Lower lobe of right lung (tissue), 2 donors: Measurements from ENCODE around the gene MECR. TPM values are rescaled to one million over a fixed set of nuclear protein-coding genes. Genes with fewer than 3 reads are reported as not detected.

Experiments
- ATAC-seq, 2 donors: fragments of 200-7000 bp; cut with Tn5 transposase; one replicate each; pipeline ENCODE4 v1.9.1; 2020 to 2022; ENCODE audit warnings: mild to moderate bottlenecking in 2 of 2, moderate library complexity in 2 of 2
- DNase-seq: peaks from one replicate; pipeline ENCODE4 v3.0.0-alpha.2; 2020
- H3K27ac ChIP-seq: fragments of 200-600 bp; one replicate; pipeline ENCODE4 v1.8.0; 2022
- H3K27me3 ChIP-seq: fragments of 200-600 bp; one replicate; pipeline ENCODE4 v1.8.0; 2022; ENCODE audit warnings: low read depth
- H3K36me3 ChIP-seq: fragments of 200-600 bp; one replicate; pipeline ENCODE4 v1.8.0; 2022; ENCODE audit warnings: mild to moderate bottlenecking
- H3K4me1 ChIP-seq: fragments of 200-600 bp; one replicate; pipeline ENCODE4 v1.8.0; 2022
- H3K4me3 ChIP-seq: fragments of 200-600 bp; one replicate; pipeline ENCODE4 v1.8.0; 2022; ENCODE audit warnings: mild to moderate bottlenecking
- H3K9me3 ChIP-seq: fragments of 200-600 bp; one replicate; pipeline ENCODE4 v1.8.0; 2022
- intact Hi-C: fragments of 100-400 bp; cut with DNase I; formaldehyde crosslinking; loops from one replicate; pipeline ENCODE4 v1.11.0; 2022
- total RNA-seq: library from RNA; stranded (reverse); fragmentation: NEBNext Ultra II Directional; extraction: Animal tissue kit (Norgen Biotek cat#: 25700); gene quantifications from one replicate; pipeline ENCODE4 v1.2.1, GENCODE V29; 2021
- TF ChIP-seq, protein P1 (sequence below): fragments of 200-600 bp; IDR thresholded peaks from one replicate; pipeline ENCODE4 v1.8.0; 2022; ENCODE audit warnings: antibody characterized with exemption, mild to moderate bottlenecking
- donor health status: DM: no; HTN: yes; CAD: no; lungs with severe emphysema.

Gene MECR
- total RNA-seq, 1 donor from 2014 or later: 16.9 TPM

DNA sequence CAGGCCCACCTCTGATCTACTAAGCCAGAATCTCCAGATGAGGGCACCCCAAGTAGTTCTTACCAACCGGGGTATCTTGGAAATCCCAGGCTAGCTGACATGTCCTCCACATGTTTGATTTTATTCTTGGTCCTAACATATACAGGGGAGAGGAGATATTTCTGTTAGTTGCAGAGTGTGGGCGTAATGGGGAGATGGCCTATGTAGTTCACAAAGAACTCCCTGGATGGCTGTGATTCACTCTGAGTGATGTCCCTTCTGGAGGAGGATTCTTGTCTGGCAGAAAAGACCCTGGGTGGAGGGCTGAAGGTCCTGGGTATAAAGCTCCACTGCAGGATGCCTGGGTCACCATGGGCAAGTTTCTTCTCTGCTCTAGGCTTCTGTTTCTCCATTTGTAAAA lies 13.1 kb downstream of the MECR start:
- DNase-seq (no peak), ATAC-seq (no peak)
- intact Hi-C loops: no loop called here
- TF ChIP-seq, protein P1, sequence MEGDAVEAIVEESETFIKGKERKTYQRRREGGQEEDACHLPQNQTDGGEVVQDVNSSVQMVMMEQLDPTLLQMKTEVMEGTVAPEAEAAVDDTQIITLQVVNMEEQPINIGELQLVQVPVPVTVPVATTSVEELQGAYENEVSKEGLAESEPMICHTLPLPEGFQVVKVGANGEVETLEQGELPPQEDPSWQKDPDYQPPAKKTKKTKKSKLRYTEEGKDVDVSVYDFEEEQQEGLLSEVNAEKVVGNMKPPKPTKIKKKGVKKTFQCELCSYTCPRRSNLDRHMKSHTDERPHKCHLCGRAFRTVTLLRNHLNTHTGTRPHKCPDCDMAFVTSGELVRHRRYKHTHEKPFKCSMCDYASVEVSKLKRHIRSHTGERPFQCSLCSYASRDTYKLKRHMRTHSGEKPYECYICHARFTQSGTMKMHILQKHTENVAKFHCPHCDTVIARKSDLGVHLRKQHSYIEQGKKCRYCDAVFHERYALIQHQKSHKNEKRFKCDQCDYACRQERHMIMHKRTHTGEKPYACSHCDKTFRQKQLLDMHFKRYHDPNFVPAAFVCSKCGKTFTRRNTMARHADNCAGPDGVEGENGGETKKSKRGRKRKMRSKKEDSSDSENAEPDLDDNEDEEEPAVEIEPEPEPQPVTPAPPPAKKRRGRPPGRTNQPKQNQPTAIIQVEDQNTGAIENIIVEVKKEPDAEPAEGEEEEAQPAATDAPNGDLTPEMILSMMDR: no peak
- Histone ChIP-seq H3K27ac (no peak overlapping the region), H3K4me1 (no peaks in the 10 kb centered on the region), H3K36me3 (peaks cover 49% of the 10 kb centered on the region), H3K27me3 (no peaks in the 10 kb centered on the region), H3K4me3 (no peak overlapping the region), H3K9me3 (no peaks in the 10 kb centered on the region)

GRCh38 chr1:29213055-29213454 lies 17.7 kb downstream of the MECR start:
- no peaks in the 10 kb centered on the region for H3K4me1 ChIP-seq
- H3K36me3 ChIP-seq: peaks cover 56% of the 10 kb centered on the region
- DNase-seq (no peak), ATAC-seq (no peak)
- H3K27me3 ChIP-seq: no peaks in the 10 kb centered on the region
- no peaks in the 10 kb centered on the region for H3K9me3 ChIP-seq
- no peak overlapping the region for H3K4me3 ChIP-seq
- TF ChIP-seq, protein P1: no peak
- H3K27ac ChIP-seq: no peak overlapping the region
- intact Hi-C loops: no loop called here

DNA sequence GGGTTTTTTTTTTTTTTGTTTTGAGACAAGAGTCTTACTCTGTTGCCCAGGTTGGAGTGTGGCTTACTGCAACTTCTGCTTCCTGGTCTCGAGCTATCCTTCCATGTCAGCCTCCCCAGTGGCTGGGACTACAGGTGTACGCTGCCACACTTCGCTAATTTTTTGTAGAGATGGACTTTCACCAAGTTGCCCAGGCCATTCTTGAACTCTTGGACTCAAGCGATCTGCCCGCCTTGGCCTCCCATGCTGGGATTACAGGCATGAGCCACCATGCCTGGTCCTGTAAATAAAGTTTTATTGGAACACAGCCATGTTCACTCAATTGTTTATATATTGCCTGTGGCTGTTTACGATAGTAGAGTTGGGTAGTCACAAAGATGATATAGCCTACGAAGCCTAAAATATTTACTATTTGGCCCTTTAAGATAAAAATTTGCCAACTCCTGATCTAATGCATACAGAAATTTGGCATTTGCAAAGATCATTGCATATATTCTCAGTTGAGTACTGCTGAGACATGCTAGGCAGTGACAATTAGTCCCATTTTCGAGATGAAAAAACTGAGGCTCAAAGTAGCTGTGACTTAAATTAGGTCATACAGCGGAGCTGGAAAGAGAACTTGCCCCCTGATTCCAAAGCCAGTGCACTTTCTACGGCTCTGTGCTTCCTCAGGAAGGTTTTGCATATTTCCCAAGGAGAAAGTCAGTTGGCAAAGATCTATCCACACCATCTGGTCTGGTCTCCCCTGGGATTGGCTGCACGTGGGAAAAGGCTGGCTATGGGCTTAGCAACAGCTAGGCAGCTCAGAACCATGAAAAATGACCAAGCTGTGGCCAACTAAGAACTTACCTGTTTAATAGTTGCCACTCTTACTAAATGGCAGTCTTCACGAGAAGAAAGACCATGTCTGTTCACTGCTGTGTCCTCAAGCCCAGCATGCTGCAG lies 19.4 kb downstream of the MECR start:
- intact Hi-C loops: no loop called here
- Histone ChIP-seq H3K27ac (no peak overlapping the region), H3K27me3 (no peaks in the 10 kb centered on the region), H3K9me3 (no peaks in the 10 kb centered on the region), H3K4me3 (no peak overlapping the region), H3K4me1 (no peaks in the 10 kb centered on the region), H3K36me3 (peaks cover 61% of the 10 kb centered on the region)
- ATAC-seq (no peak), DNase-seq (no peak)
- TF ChIP-seq, protein P1: no peak

DNA sequence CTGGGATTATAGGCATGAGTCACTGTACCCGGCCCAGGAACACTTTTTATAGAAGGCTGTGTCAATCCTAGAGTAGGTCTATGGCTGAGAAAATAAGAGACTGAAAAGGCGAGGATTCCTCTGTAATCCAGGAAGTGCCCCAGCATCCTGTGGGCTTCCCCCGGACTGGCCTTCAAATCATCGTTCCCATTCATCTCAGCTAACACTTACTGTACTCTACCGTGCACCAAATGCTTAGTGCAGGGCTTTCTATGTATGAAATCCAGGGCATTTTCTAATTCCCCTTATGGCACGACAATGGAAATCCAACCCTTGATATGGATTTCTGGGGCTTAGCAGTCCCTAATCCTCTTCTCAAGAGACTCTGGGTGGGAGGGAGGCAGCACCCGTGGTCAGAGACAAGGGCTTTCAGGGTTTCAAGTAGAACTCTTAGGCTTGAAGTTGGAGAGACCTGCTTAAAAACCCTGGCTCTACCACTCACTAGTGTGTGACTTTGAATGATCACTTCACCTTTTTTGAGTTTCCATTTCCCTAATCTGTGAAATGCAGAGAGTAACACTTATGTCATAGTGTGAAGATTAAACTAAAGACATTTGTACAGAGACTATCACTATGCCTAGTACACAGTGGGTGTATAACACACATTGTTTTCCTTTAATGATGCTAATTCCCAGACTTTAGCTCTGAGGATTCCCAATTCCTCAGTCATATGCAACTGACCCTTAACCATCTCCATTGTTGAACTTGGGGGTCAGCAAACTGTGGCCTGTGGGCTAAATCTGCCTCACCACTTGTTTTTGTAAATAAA lies 20.3 kb downstream of the MECR start:
- intact Hi-C loops: no loop called here
- Histone ChIP-seq H3K9me3 (no peaks in the 10 kb centered on the region), H3K27ac (no peak overlapping the region), H3K27me3 (no peaks in the 10 kb centered on the region), H3K4me1 (no peaks in the 10 kb centered on the region), H3K4me3 (no peak overlapping the region), H3K36me3 (peaks cover 61% of the 10 kb centered on the region)
- TF ChIP-seq, protein P1: no peak
- ATAC-seq: no peak
- DNase-seq: no peak

- intact Hi-C loops: no loop called here
- no peaks in the 10 kb centered on the region for H3K9me3 ChIP-seq
- no peak overlapping the region for H3K27ac ChIP-seq
Measured at GRCh38 chr1:29209173-29209572, 21.6 kb downstream of the MECR start.

More at GRCh38 chr1:29209173-29209572, 21.6 kb downstream of the MECR start:
- Histone ChIP-seq H3K27me3 (no peaks in the 10 kb centered on the region), H3K36me3 (peaks cover 57% of the 10 kb centered on the region), H3K4me1 (no peaks in the 10 kb centered on the region), H3K4me3 (no peak overlapping the region)
- TF ChIP-seq, protein P1: no peak
- DNase-seq (no peak), ATAC-seq (no peak)
